Measurements from ENCODE around the gene CEP164.

Gene CEP164

GRCh38 chr11:117356126-117356890 lies 28.7 kb downstream of the CEP164 start:
- no peak overlapping the region for H3K4me3 ChIP-seq (ENCODE audit: low read depth, low read length)

GRCh38 chr11:117361432-117361831 lies 33.8 kb downstream of the CEP164 start:
- no peak overlapping the region for H3K4me3 ChIP-seq (ENCODE audit: low read depth, low read length)

GRCh38 chr11:117366248-117366647 lies 38.6 kb downstream of the CEP164 start:
- H3K4me3 ChIP-seq (ENCODE audit: low read depth, low read length) = no peak overlapping the region

- no peak overlapping the region for H3K4me3 ChIP-seq (ENCODE audit: low read depth, low read length)
Observed at GRCh38 chr11:117366875-117367274, 39.2 kb downstream of the CEP164 start.

- H3K4me3 ChIP-seq (ENCODE audit: low read depth, low read length) = no peak overlapping the region
Observed at GRCh38 chr11:117369534-117369933, 41.9 kb downstream of the CEP164 start.

GRCh38 chr11:117371453-117371852 lies 43.8 kb downstream of the CEP164 start:
- H3K4me3 ChIP-seq (ENCODE audit: low read depth, low read length) = no peak overlapping the region

GRCh38 chr11:117374316-117375055 lies 46.8 kb downstream of the CEP164 start:
- H3K4me3 ChIP-seq (ENCODE audit: low read depth, low read length) = no peak overlapping the region

- H3K4me3 ChIP-seq (ENCODE audit: low read depth, low read length) = no peak overlapping the region
Observed at GRCh38 chr11:117375960-117376359, 48.3 kb downstream of the CEP164 start.

GRCh38 chr11:117376517-117376916 lies 48.9 kb downstream of the CEP164 start:
- H3K4me3 ChIP-seq (ENCODE audit: low read depth, low read length) = no peak overlapping the region

GRCh38 chr11:117378976-117379865 lies 51.6 kb downstream of the CEP164 start:
- H3K4me3 ChIP-seq (ENCODE audit: low read depth, low read length) = no peak overlapping the region

- H3K4me3 ChIP-seq (ENCODE audit: low read depth, low read length) = no peak overlapping the region
Observed at GRCh38 chr11:117380676-117381075, 53.0 kb downstream of the CEP164 start.

GRCh38 chr11:117381481-117382387 lies 54.1 kb downstream of the CEP164 start:
- H3K4me3 ChIP-seq (ENCODE audit: low read depth, low read length) = no peak overlapping the region

- no peak overlapping the region for H3K4me3 ChIP-seq (ENCODE audit: low read depth, low read length)
Observed at GRCh38 chr11:117382746-117383145, 55.1 kb downstream of the CEP164 start.

GRCh38 chr11:117384045-117384444 lies 56.4 kb downstream of the CEP164 start:
- no peak overlapping the region for H3K4me3 ChIP-seq (ENCODE audit: low read depth, low read length)

- H3K4me3 ChIP-seq (ENCODE audit: low read depth, low read length) = no peak overlapping the region
Observed at GRCh38 chr11:117385471-117385870, 57.8 kb downstream of the CEP164 start.

GRCh38 chr11:117385906-117386305 lies 58.3 kb downstream of the CEP164 start:
- H3K4me3 ChIP-seq (ENCODE audit: low read depth, low read length) = no peak overlapping the region

GRCh38 chr11:117387992-117388755 lies 60.5 kb downstream of the CEP164 start:
- no peak overlapping the region for H3K4me3 ChIP-seq (ENCODE audit: low read depth, low read length)

GRCh38 chr11:117390743-117391142 lies 63.1 kb downstream of the CEP164 start:
- no peak overlapping the region for H3K4me3 ChIP-seq (ENCODE audit: low read depth, low read length)

GRCh38 chr11:117391181-117391580 lies 63.5 kb downstream of the CEP164 start:
- H3K4me3 ChIP-seq (ENCODE audit: low read depth, low read length) = no peak overlapping the region
